Adrenal gland (tissue), 12 donors: ENCODE results near the gene NOX5. TPM values are rescaled to one million over a fixed set of nuclear protein-coding genes. Genes with fewer than 3 reads are reported as not detected.

Source experiments
- DNase-seq, 7 donors: peaks; one replicate each; pipeline ENCODE4 v3.0.0-alpha.2; 2019 to 2020
- H3K27ac ChIP-seq, 5 donors: fragments of 200-600 bp; sonication (generic) in 4 of 5; 1 replicate in 3 of 5; 2 replicates in 2 of 5; pipeline versions ENCODE4 v1.5.1 to v1.8.0; 2016 to 2020; ENCODE audit warnings: mild to moderate bottlenecking in 1 of 5
- H3K27me3 ChIP-seq: fragments of 200-600 bp; 2 replicates; pipeline ENCODE4 v1.8.0; 2021
- H3K36me3 ChIP-seq, 2 donors: fragments of 200-600 bp; replicated peaks in 1 of 2; 1 replicate in 1 of 2; 2 replicates in 1 of 2; pipeline versions ENCODE4 v1.5.1 to v1.8.0; 2018 to 2022
- H3K4me1 ChIP-seq, 2 donors: fragments of 200-600 bp; replicated peaks in 1 of 2; 1 replicate in 1 of 2; 2 replicates in 1 of 2; pipeline versions ENCODE4 v1.5.1 to v1.8.0; 2018 to 2021
- H3K4me3 ChIP-seq, 4 donors: fragments of 200-600 bp; sonication (generic) in 3 of 4; one replicate each; pipeline ENCODE4 v1.5.1; 2016 to 2018
- H3K9me3 ChIP-seq, 3 donors: fragments of 200-600 bp; sonication (generic) in 1 of 3; replicated peaks in 1 of 3; 1 replicate in 2 of 3; 2 replicates in 1 of 3; pipeline versions ENCODE4 v1.5.1 to v1.8.0; 2016 to 2021
- CTCF ChIP-seq, 6 experiments: fragments of 450-650 bp in 4 of 6; fragments of 200-600 bp in 2 of 6; sonication (generic) in 1 of 6; IDR thresholded peaks; 1 replicate in 5 of 6; 2 replicates in 1 of 6; pipeline versions ENCODE4 v1.5.1 to v1.8.0; 2016 to 2021; ENCODE audit warnings: antibody characterized with exemption in 6 of 6, mild to moderate bottlenecking in 2 of 6, moderate library complexity in 1 of 6
- POLR2A ChIP-seq, 2 donors: fragments of 450-650 bp; IDR thresholded peaks; one replicate each; pipeline ENCODE4 v1.6.1; 2017; ENCODE audit warnings: antibody characterized with exemption in 2 of 2, mild to moderate bottlenecking in 2 of 2, moderate library complexity in 1 of 2
- WGBS, 4 donors: extraction: QIAGEN DNeasy Blood & Tissue Kit in 2 of 4; methylation state at CpG; one replicate each; pipeline versions ENCODE4 v1.1.5 to v1.1.7; 2013 to 2017; 5-methylcytosine and 5-hydroxymethylcytosine counted together
- intact Hi-C, 2 donors: fragments of 100-400 bp; cut with DNase I; formaldehyde crosslinking; loops; one replicate each; pipeline versions ENCODE4 v1.14.1 to v1.15.0; 2022 to 2023
- polyA plus RNA-seq, 3 donors: library from polyadenylated mRNA; stranded (reverse); fragments of 200-250 nt in 2 of 3; fragments of 350-450 nt in 1 of 3; fragmentation: Illumina TruSeq in 1 of 3; extraction: RNeasy Lipid Tissue Mini Kit (QIAGEN cat#74804) in 1 of 3; gene quantifications; one replicate each; pipeline ENCODE4 v1.2.3, GENCODE V29; 2013 to 2014
- total RNA-seq, 9 donors: library from RNA; depleted of rRNA in 4 of 9; stranded (reverse); fragments of >200 nt in 4 of 9; fragments of 120-200 nt in 1 of 9; fragmentation: NEBNext Ultra II Directional in 1 of 9; extraction: Animal tissue kit (Norgen Biotek cat#: 25700) in 1 of 9; gene quantifications; one replicate each; pipeline versions ENCODE4 v1.1.0 to v1.2.4, GENCODE V29; 2013 to 2023
- donor health status: healthy with polysubstance abuse.
- donor health status: Bipolar disorder and iron deficiency.
- donor health status: DM: yes; HTN: yes; CAD: no.
- donor health status: DM: no; HTN: no; CAD: no.
- donor health status: DM: no; HTN: no; CAD: no.
- donor health status: DM: yes; HTN: yes; CAD: no.

NOX5 gene
- total and polyA plus RNA-seq, 12 donors: 0.06 to 1.4 (median 0.63) TPM

- 91 to 96% (median 94%) methylated on average over 8 of the region's 8 CpGs for WGBS, 4 donors
- H3K36me3 ChIP-seq: no peaks in the 10 kb centered on the region
- no peaks in the 10 kb centered on the region for H3K27me3 ChIP-seq
- H3K9me3 ChIP-seq: no peaks in the 10 kb centered on the region
- TF ChIP-seq POLR2A (IDR thresholded peaks at IDR 0.05): no peak
- TF ChIP-seq CTCF (IDR thresholded peaks at IDR 0.05): no peak
- no peak for DNase-seq
- peaks cover 23 to 45% of the 10 kb centered on the region in 2 donors for H3K4me1 ChIP-seq
- intact Hi-C loops: no loop called here
- H3K27ac ChIP-seq: no peak overlapping the region
- H3K4me3 ChIP-seq: no peak overlapping the region
These were observed 64.1 kb downstream of the NOX5 start for GRCh38 chr15:69078638-69079037.

GRCh38 chr15:69080295-69081248 lies 66.1 kb downstream of the NOX5 start:
- no peaks in the 10 kb centered on the region for H3K36me3 ChIP-seq
- WGBS, 4 donors: 60 to 73% (median 63%) methylated on average over 8 of the region's 8 CpGs
- H3K9me3 ChIP-seq: no peaks in the 10 kb centered on the region
- peaks cover 23 to 43% of the 10 kb centered on the region in 2 donors for H3K4me1 ChIP-seq
- no peak for DNase-seq
- no peaks in the 10 kb centered on the region for H3K27me3 ChIP-seq
- no peak for TF ChIP-seq CTCF (IDR thresholded peaks at IDR 0.05)
- no peak for TF ChIP-seq POLR2A (IDR thresholded peaks at IDR 0.05)
- H3K4me3 ChIP-seq: no peak overlapping the region
- intact Hi-C loops: no loop called here
- H3K27ac ChIP-seq: peak overlapping the region; percentile 39 to 86 (median 78)

GRCh38 chr15:69081310-69082004 lies 67.0 kb downstream of the NOX5 start:
- H3K27ac ChIP-seq: peak overlapping the region; percentile 39 to 86 (median 78)
- no peaks in the 10 kb centered on the region for H3K27me3 ChIP-seq
- H3K4me3 ChIP-seq: no peak overlapping the region
- intact Hi-C loops: no loop called here
- no peaks in the 10 kb centered on the region for H3K36me3 ChIP-seq
- H3K9me3 ChIP-seq: no peaks in the 10 kb centered on the region
- TF ChIP-seq POLR2A (IDR thresholded peaks at IDR 0.05) (no peak), CTCF (IDR thresholded peaks at IDR 0.05) (no peak)
- WGBS, 4 donors: 35 to 50% (median 40%) methylated on average over 6 to 10 of the region's 10 CpGs
- peak in 6 of 7 donors; percentile 40 to 82 (median 62) for DNase-seq
- peaks cover 23 to 43% of the 10 kb centered on the region in 2 donors for H3K4me1 ChIP-seq

- WGBS, 4 donors: 16 to 28% (median 21%) methylated on average over 3 of the region's 3 CpGs
- TF ChIP-seq CTCF (IDR thresholded peaks at IDR 0.05) (no peak), POLR2A (IDR thresholded peaks at IDR 0.05) (peak in 1 of 2 donors; percentile 41)
- no peak overlapping the region for H3K4me3 ChIP-seq
- intact Hi-C loops: no loop called here
- peaks cover 23 to 43% of the 10 kb centered on the region in 2 donors for H3K4me1 ChIP-seq
- H3K36me3 ChIP-seq: no peaks in the 10 kb centered on the region
- no peaks in the 10 kb centered on the region for H3K27me3 ChIP-seq
- peak overlapping the region; percentile 39 to 86 (median 78) for H3K27ac ChIP-seq
- peak; percentile 37 to 84 (median 73) for DNase-seq
- no peaks in the 10 kb centered on the region for H3K9me3 ChIP-seq
These were observed 67.6 kb downstream of the NOX5 start for GRCh38 chr15:69082021-69082502.
